Natural killer cell treated with Interleukin-12 subunit alpha and Interleukin-12 subunit beta and Interleukin-15 and Interleukin-18, amount 100 ng/mL, for 72 hours (primary cell): ENCODE results near the gene FBLN7. TPM values are rescaled to one million over a fixed set of nuclear protein-coding genes. Genes with fewer than 3 reads are reported as not detected.
"Not testable (repeated sequence)": the region's sequence is repeated elsewhere in the genome, so short reads cannot be mapped to it uniquely, and the experiment has no call there.

Experiments used
- ATAC-seq, 2 donors: fragments of 150-1000 bp; cut with Tn5 transposase in 1 of 2; sonication (Bioruptor Pico), chemical (Tn5 transposase) in 1 of 2; 2 replicates each; pipeline ENCODE4 v1.10.0; 2021
- DNase-seq: peaks from one replicate; pipeline ENCODE4 v3.0.0; 2022; ENCODE audit warnings: low spot score
- H3K27ac Mint-ChIP-seq, 2 donors: 1 replicate in 1 of 2; 2 replicates in 1 of 2; pipeline ENCODE4 v1.8.0; 2022; ENCODE audit warnings: mixed read lengths in 2 of 2, mild to moderate bottlenecking in 1 of 2, moderate library complexity in 1 of 2
- H3K27me3 Mint-ChIP-seq, 2 donors: 1 replicate in 1 of 2; 2 replicates in 1 of 2; pipeline ENCODE4 v1.8.0; 2022; ENCODE audit warnings: mixed read lengths in 2 of 2
- H3K36me3 Mint-ChIP-seq: one replicate; pipeline ENCODE4 v1.8.0; 2022; ENCODE audit warnings: mixed read lengths
- H3K4me1 Mint-ChIP-seq, 2 donors: 1 replicate in 1 of 2; 2 replicates in 1 of 2; pipeline ENCODE4 v1.8.0; 2022; ENCODE audit warnings: low read depth in 2 of 2, mixed read lengths in 2 of 2, mild to moderate bottlenecking in 1 of 2
- H3K4me3 Mint-ChIP-seq: one replicate; pipeline ENCODE4 v1.8.0; 2022; ENCODE audit warnings: mixed read lengths
- H3K9me3 Mint-ChIP-seq: 2 replicates; pipeline ENCODE4 v1.8.0; 2022; ENCODE audit warnings: mixed read lengths
- total RNA-seq, 2 donors: library from RNA; stranded (reverse); gene quantifications; one replicate each; pipeline ENCODE4 v1.2.3, GENCODE V29; 2022

Gene FBLN7
- total RNA-seq, 2 donors from 2014 or later: 0.38 to 0.61 TPM

GRCh38 chr2:112189001-112189556, 50.9 kb downstream of the FBLN7 start:
- H3K9me3 Mint-ChIP-seq: no peaks in the 10 kb centered on the region

GRCh38 chr2:112194028-112194427, 55.8 kb downstream of the FBLN7 start:
- Mint-ChIP-seq H3K4me1 (no peaks in the 10 kb centered on the region), H3K36me3 (no peaks in the 10 kb centered on the region), H3K9me3 (no peaks in the 10 kb centered on the region), H3K27me3 (no peaks in the 10 kb centered on the region), H3K27ac (no peak overlapping the region), H3K4me3 (no peak overlapping the region)
- DNase-seq (no peak), ATAC-seq (no peak)

More at GRCh38 chr2:112189001-112189556, 50.9 kb downstream of the FBLN7 start:
- peaks cover 11 to 15% of the 10 kb centered on the region in 2 donors for H3K4me1 Mint-ChIP-seq
- ATAC-seq (no peak), DNase-seq (no peak)
- H3K27ac Mint-ChIP-seq: peak overlapping the region; percentile 55 to 83
- H3K27me3 Mint-ChIP-seq: no peaks in the 10 kb centered on the region
- H3K4me3 Mint-ChIP-seq: no peak overlapping the region
- H3K36me3 Mint-ChIP-seq: no peaks in the 10 kb centered on the region

GRCh38 chr2:112194482-112194881, 56.3 kb downstream of the FBLN7 start:
- no peak overlapping the region for H3K4me3 Mint-ChIP-seq
- no peaks in the 10 kb centered on the region for H3K4me1 Mint-ChIP-seq

GRCh38 chr2:112195167-112195766, 57.1 kb downstream of the FBLN7 start:
- Mint-ChIP-seq H3K4me3 (no peak overlapping the region), H3K4me1 (no peaks in the 10 kb centered on the region), H3K27me3 (peaks cover 0 to 3% of the 10 kb centered on the region in 2 donors), H3K27ac (no peak overlapping the region), H3K36me3 (no peaks in the 10 kb centered on the region), H3K9me3 (no peaks in the 10 kb centered on the region)
- no peak for ATAC-seq
- DNase-seq: no peak

More at GRCh38 chr2:112194482-112194881, 56.3 kb downstream of the FBLN7 start:
- Mint-ChIP-seq H3K27me3 (peaks cover 0 to 2% of the 10 kb centered on the region in 2 donors), H3K36me3 (no peaks in the 10 kb centered on the region), H3K27ac (no peak overlapping the region), H3K9me3 (no peaks in the 10 kb centered on the region)
- DNase-seq (no peak), ATAC-seq (no peak)

GRCh38 chr2:112195950-112196349, 57.8 kb downstream of the FBLN7 start:
- no peak overlapping the region for H3K27ac Mint-ChIP-seq
- H3K27me3 Mint-ChIP-seq: peaks cover 0 to 3% of the 10 kb centered on the region in 2 donors
- H3K4me1 Mint-ChIP-seq: no peaks in the 10 kb centered on the region
- no peak for ATAC-seq
- DNase-seq: no peak
- no peaks in the 10 kb centered on the region for H3K36me3 Mint-ChIP-seq
- H3K4me3 Mint-ChIP-seq: no peak overlapping the region
- no peaks in the 10 kb centered on the region for H3K9me3 Mint-ChIP-seq

GRCh38 chr2:112197868-112198267, 59.7 kb downstream of the FBLN7 start:
- peaks cover 3% of the 10 kb centered on the region for H3K36me3 Mint-ChIP-seq
- no peaks in the 10 kb centered on the region for H3K4me1 Mint-ChIP-seq
- H3K27me3 Mint-ChIP-seq: peaks cover 0 to 3% of the 10 kb centered on the region in 2 donors
- no peaks in the 10 kb centered on the region for H3K9me3 Mint-ChIP-seq
- no peak overlapping the region for H3K27ac Mint-ChIP-seq
- ATAC-seq: no peak
- H3K4me3 Mint-ChIP-seq: no peak overlapping the region
- DNase-seq: no peak

- Mint-ChIP-seq H3K4me1 (no peaks in the 10 kb centered on the region), H3K4me3 (no peak overlapping the region), H3K36me3 (peaks cover 12% of the 10 kb centered on the region), H3K9me3 (no peaks in the 10 kb centered on the region), H3K27me3 (peaks cover 0 to 5% of the 10 kb centered on the region in 2 donors), H3K27ac (no peak overlapping the region)
- ATAC-seq (no peak), DNase-seq (no peak)
Observed at GRCh38 chr2:112198780-112199179, 60.6 kb downstream of the FBLN7 start.

GRCh38 chr2:112199188-112199587, 61.0 kb downstream of the FBLN7 start:
- no peak for ATAC-seq
- no peak overlapping the region for H3K27ac Mint-ChIP-seq
- H3K4me3 Mint-ChIP-seq: no peak overlapping the region
- H3K27me3 Mint-ChIP-seq: peaks cover 0 to 5% of the 10 kb centered on the region in 2 donors
- H3K36me3 Mint-ChIP-seq: peaks cover 16% of the 10 kb centered on the region
- no peak for DNase-seq
- H3K9me3 Mint-ChIP-seq: peaks cover 1% of the 10 kb centered on the region
- H3K4me1 Mint-ChIP-seq: no peaks in the 10 kb centered on the region

GRCh38 chr2:112201696-112202430, 63.7 kb downstream of the FBLN7 start:
- H3K9me3 Mint-ChIP-seq: peaks cover 4% of the 10 kb centered on the region
- H3K36me3 Mint-ChIP-seq: peaks cover 22% of the 10 kb centered on the region
- H3K4me3 Mint-ChIP-seq: no peak overlapping the region
- DNase-seq (no peak), ATAC-seq (no peak)
- no peaks in the 10 kb centered on the region for H3K4me1 Mint-ChIP-seq
- H3K27ac Mint-ChIP-seq: no peak overlapping the region
- peaks cover 5 to 7% of the 10 kb centered on the region in 2 donors for H3K27me3 Mint-ChIP-seq

GRCh38 chr2:112204411-112204810, 66.2 kb downstream of the FBLN7 start:
- H3K27me3 Mint-ChIP-seq: peaks cover 4 to 7% of the 10 kb centered on the region in 2 donors
- peaks cover 22% of the 10 kb centered on the region for H3K36me3 Mint-ChIP-seq
- DNase-seq (no peak), ATAC-seq (no peak)
- no peak overlapping the region for H3K27ac Mint-ChIP-seq
- no peak overlapping the region for H3K4me3 Mint-ChIP-seq
- H3K9me3 Mint-ChIP-seq: peaks cover 4% of the 10 kb centered on the region
- H3K4me1 Mint-ChIP-seq: no peaks in the 10 kb centered on the region

- not testable (repeated sequence) for H3K4me1 Mint-ChIP-seq, H3K27ac Mint-ChIP-seq, ATAC-seq, DNase-seq, H3K4me3 Mint-ChIP-seq, H3K9me3 Mint-ChIP-seq, H3K27me3 Mint-ChIP-seq
- peaks cover 18% of the 10 kb centered on the region for H3K36me3 Mint-ChIP-seq
Observed at GRCh38 chr2:112207905-112208304, 69.7 kb downstream of the FBLN7 start.

GRCh38 chr2:112216167-112216566, 78.0 kb downstream of the FBLN7 start:
- DNase-seq (no peak), ATAC-seq (no peak)
- peaks cover 14% of the 10 kb centered on the region for H3K36me3 Mint-ChIP-seq
- H3K4me1 Mint-ChIP-seq: no peaks in the 10 kb centered on the region
- no peak overlapping the region for H3K27ac Mint-ChIP-seq
- no peaks in the 10 kb centered on the region for H3K27me3 Mint-ChIP-seq
- no peaks in the 10 kb centered on the region for H3K9me3 Mint-ChIP-seq
- H3K4me3 Mint-ChIP-seq: no peak overlapping the region

GRCh38 chr2:112217854-112218253, 79.7 kb downstream of the FBLN7 start:
- Mint-ChIP-seq H3K4me3 (no peak overlapping the region), H3K36me3 (peaks cover 29% of the 10 kb centered on the region), H3K4me1 (no peaks in the 10 kb centered on the region), H3K27me3 (no peaks in the 10 kb centered on the region), H3K27ac (no peak overlapping the region), H3K9me3 (peaks cover 4% of the 10 kb centered on the region)
- DNase-seq (no peak), ATAC-seq (no peak)

GRCh38 chr2:112220186-112220585, 82.0 kb downstream of the FBLN7 start:
- H3K36me3 Mint-ChIP-seq: peaks cover 29% of the 10 kb centered on the region
- H3K4me3 Mint-ChIP-seq: no peak overlapping the region
- no peaks in the 10 kb centered on the region for H3K27me3 Mint-ChIP-seq
- no peaks in the 10 kb centered on the region for H3K4me1 Mint-ChIP-seq
- ATAC-seq (no peak), DNase-seq (no peak)
- H3K27ac Mint-ChIP-seq: no peak overlapping the region
- peaks cover 4% of the 10 kb centered on the region for H3K9me3 Mint-ChIP-seq
